Upper lobe of left lung (tissue), 4 donors: ENCODE results near the gene DGCR8.

Experiments used
- CTCF ChIP-seq, 6 experiments: fragments of 450-650 bp in 4 of 6; fragments of 200-600 bp in 2 of 6; sonication (generic) in 2 of 6; IDR thresholded peaks; one replicate each; pipeline ENCODE4 v1.5.1; 2016 to 2019; ENCODE audit warnings: antibody characterized with exemption in 6 of 6
- POLR2A ChIP-seq, 4 donors: fragments of 450-650 bp; IDR thresholded peaks; one replicate each; pipeline ENCODE4 v1.5.1; 2016 to 2017; ENCODE audit warnings: antibody characterized with exemption in 4 of 4, mild to moderate bottlenecking in 2 of 4

GRCh38 chr22:20085651-20086050, 5.6 kb downstream of the DGCR8 start:
- TF ChIP-seq POLR2A (IDR thresholded peaks at IDR 0.05) (no peak), CTCF (IDR thresholded peaks at IDR 0.05) (no peak)
